Measurements from ENCODE around the gene DOCK7. TPM values are rescaled to one million over a fixed set of nuclear protein-coding genes. Genes with fewer than 3 reads are reported as not detected.

Gene DOCK7
- polyA plus RNA-seq, 3 donors = 2.9 to 3.7 (median 3.5) TPM

GRCh38 chr1:62735491-62736171, 47.4 kb upstream of the DOCK7 start:
- WGBS (ENCODE audit: insufficient coverage) = no CpG with 5 or more reads among the region's 3 CpGs
- no peak overlapping the region for H3K27ac Mint-ChIP-seq

GRCh38 chr1:62732331-62732730, 44.1 kb upstream of the DOCK7 start:
- Mint-ChIP-seq H3K27me3 (ENCODE audit: low read depth in 3 of 3) (peaks cover 0 to 2% (median 2%) of the 10 kb centered on the region in 3 donors), H3K27ac (no peak overlapping the region), H3K4me3 (no peak overlapping the region), H3K9me3 (no peaks in the 10 kb centered on the region), H3K4me1 (peaks cover 16% of the 10 kb centered on the region), H3K36me3 (no peaks in the 10 kb centered on the region)
- Histone ChIP-seq H3K4me2 (replicated peaks; ENCODE audit: extremely low read depth, low read length, poor library complexity, severe bottlenecking) (no peak overlapping the region), H3K79me2 (ENCODE audit: insufficient read depth, low read length) (no peaks in the 10 kb centered on the region), H4K20me1 (ENCODE audit: insufficient read depth, low read length) (no peaks in the 10 kb centered on the region), H3K27ac (ENCODE audit: low read depth in 1 of 2, low read length in 2 of 2) (no peak overlapping the region), H3K27me3 (ENCODE audit: control insufficient read depth in 2 of 2, insufficient read depth in 2 of 2, low read length in 2 of 2) (no peaks in the 10 kb centered on the region), H3K4me3 (replicated peaks in 1 of 3; ENCODE audit: low read depth in 2 of 3, low read length in 3 of 3) (no peak overlapping the region), H3K9me3 (replicated peaks in 1 of 2; ENCODE audit: control insufficient read depth in 1 of 2, insufficient read depth in 1 of 2, low read length in 2 of 2) (no peaks in the 10 kb centered on the region), H3K36me3 (replicated peaks in 1 of 2; ENCODE audit: control insufficient read depth in 1 of 2, insufficient read depth in 2 of 2, low read length in 2 of 2) (no peaks in the 10 kb centered on the region), H3K4me1 (ENCODE audit: control insufficient read depth in 1 of 2, insufficient read depth in 2 of 2, low read length in 2 of 2) (peaks cover 0 to 10% of the 10 kb centered on the region in 2 donors), H3K9ac (ENCODE audit: insufficient read depth, low read length, poor library complexity, severe bottlenecking) (no peak overlapping the region), H2AFZ (ENCODE audit: insufficient read depth, low read depth, low read length, poor library complexity, severe bottlenecking) (no peak overlapping the region)
- no peak for DNase-seq
- TF ChIP-seq CTCF (IDR thresholded peaks at IDR 0.05) = no peak
- 87% methylated on average over 2 of the region's 3 CpGs for WGBS (ENCODE audit: insufficient coverage)
- intact Hi-C loops (cut with micrococcal nuclease) = no loop called here

More at GRCh38 chr1:62735491-62736171, 47.4 kb upstream of the DOCK7 start:
- DNase-seq = no peak
- H3K36me3 Mint-ChIP-seq = no peaks in the 10 kb centered on the region
- intact Hi-C loops (cut with micrococcal nuclease) = no loop called here
- Histone ChIP-seq H2AFZ (ENCODE audit: insufficient read depth, low read depth, low read length, poor library complexity, severe bottlenecking) (no peak overlapping the region), H3K9ac (ENCODE audit: insufficient read depth, low read length, poor library complexity, severe bottlenecking) (no peak overlapping the region), H3K79me2 (ENCODE audit: insufficient read depth, low read length) (no peaks in the 10 kb centered on the region), H3K36me3 (replicated peaks in 1 of 2; ENCODE audit: control insufficient read depth in 1 of 2, insufficient read depth in 2 of 2, low read length in 2 of 2) (no peaks in the 10 kb centered on the region), H3K4me2 (replicated peaks; ENCODE audit: extremely low read depth, low read length, poor library complexity, severe bottlenecking) (no peak overlapping the region), H3K4me3 (replicated peaks in 1 of 3; ENCODE audit: low read depth in 2 of 3, low read length in 3 of 3) (no peak overlapping the region), H3K27me3 (ENCODE audit: control insufficient read depth in 2 of 2, insufficient read depth in 2 of 2, low read length in 2 of 2) (no peaks in the 10 kb centered on the region), H3K4me1 (ENCODE audit: control insufficient read depth in 1 of 2, insufficient read depth in 2 of 2, low read length in 2 of 2) (no peaks in the 10 kb centered on the region), H3K9me3 (replicated peaks in 1 of 2; ENCODE audit: control insufficient read depth in 1 of 2, insufficient read depth in 1 of 2, low read length in 2 of 2) (no peaks in the 10 kb centered on the region), H4K20me1 (ENCODE audit: insufficient read depth, low read length) (no peaks in the 10 kb centered on the region), H3K27ac (ENCODE audit: low read depth in 1 of 2, low read length in 2 of 2) (no peak overlapping the region)
- H3K27me3 Mint-ChIP-seq (ENCODE audit: low read depth in 3 of 3) = peaks cover 0 to 2% (median 2%) of the 10 kb centered on the region in 3 donors
- no peak overlapping the region for H3K4me3 Mint-ChIP-seq
- H3K4me1 Mint-ChIP-seq = peaks cover 8% of the 10 kb centered on the region
- no peak for TF ChIP-seq CTCF (IDR thresholded peaks at IDR 0.05)
- H3K9me3 Mint-ChIP-seq = no peaks in the 10 kb centered on the region

Data from CD14-positive monocyte (primary cell).